ENCODE data around the gene GUCY1A2.

GUCY1A2 gene

GRCh38 chr11:106632283-106632682, 386.0 kb downstream of the GUCY1A2 start:
- DNase-seq (ENCODE audit: low spot score) = no peak

- DNase-seq (ENCODE audit: low spot score) = no peak
Measured at GRCh38 chr11:106627694-106628093, 390.6 kb downstream of the GUCY1A2 start.

GRCh38 chr11:106625566-106625965, 392.7 kb downstream of the GUCY1A2 start:
- DNase-seq (ENCODE audit: low spot score) = no peak

- DNase-seq (ENCODE audit: low spot score) = no peak
Measured at GRCh38 chr11:106624377-106624776, 393.9 kb downstream of the GUCY1A2 start.

Measured in left forelimb (tissue), 1 donor.